CD4-positive, alpha-beta T cell (primary cell): ENCODE results near the gene ADAMTS3. TPM values are rescaled to one million over a fixed set of nuclear protein-coding genes. Genes with fewer than 3 reads are reported as not detected.

Experiments used
- ATAC-seq: fragments of 200-7000 bp; cut with Tn5 transposase; one replicate; pipeline ENCODE4 v1.10.0; 2022; ENCODE audit warnings: mild to moderate bottlenecking; ENCODE audit not compliant: poor library complexity
- CTCF ChIA-PET: fragments of 350-600 bp; sonication (Branson Sonifier 250); formaldehyde crosslinking; loops from one replicate; lab custom pipeline; 2021; ENCODE audit warnings: antibody characterized with exemption, inconsistent platforms; lab: Charles Lee
- POLR2A ChIA-PET: fragments of 350-600 bp; sonication (Branson Sonifier 250); formaldehyde crosslinking; loops from one replicate; lab custom pipeline; 2021; ENCODE audit warnings: antibody characterized with exemption, inconsistent platforms; lab: Charles Lee
- DNase-seq, 14 experiments: peaks; one replicate each; pipeline ENCODE4 v3.0.0-alpha.2; 2013 to 2020; ENCODE audit warnings: mixed read lengths in 2 of 14
- H3K27ac ChIP-seq, 2 donors: one replicate each; pipeline versions ENCODE4 v1.5.1 to v1.7.0; 2013; ENCODE audit warnings: low read length in 2 of 2, low read depth in 1 of 2, mild to moderate bottlenecking in 1 of 2
- H3K27me3 ChIP-seq, 2 experiments: 1 replicate in 1 of 2; 2 replicates in 1 of 2; pipeline versions ENCODE4 v1.6.1 to v1.7.0; 2013; ENCODE audit warnings: low read length in 2 of 2, control low read depth in 1 of 2, mild to moderate bottlenecking in 1 of 2, moderate library complexity in 1 of 2; ENCODE audit not compliant: insufficient read depth in 2 of 2, control insufficient read depth in 1 of 2
- H3K36me3 ChIP-seq: one replicate; pipeline ENCODE4 v1.6.1; 2013; ENCODE audit warnings: low read length, control low read depth; ENCODE audit not compliant: insufficient read depth
- H3K4me1 ChIP-seq: one replicate; pipeline ENCODE4 v1.6.1; 2013; ENCODE audit warnings: low read length, control low read depth; ENCODE audit not compliant: insufficient read depth
- H3K4me3 ChIP-seq: one replicate; pipeline ENCODE4 v1.5.1; 2013; ENCODE audit warnings: mild to moderate bottlenecking, low read length, moderate library complexity
- H3K9me3 ChIP-seq, 2 experiments: 1 replicate in 1 of 2; 2 replicates in 1 of 2; pipeline versions ENCODE4 v1.6.1 to v1.7.0; 2013; ENCODE audit warnings: low read length in 2 of 2, mild to moderate bottlenecking in 2 of 2, control low read depth in 1 of 2, moderate library complexity in 1 of 2; ENCODE audit not compliant: control insufficient read depth in 1 of 2, insufficient read depth in 1 of 2
- H3K27ac Mint-ChIP-seq: one replicate; pipeline ENCODE4 v1.8.0; 2020; ENCODE audit warnings: mixed read lengths
- H3K27me3 Mint-ChIP-seq: one replicate; pipeline ENCODE4 v1.8.0; 2021; ENCODE audit warnings: mixed read lengths
- H3K36me3 Mint-ChIP-seq: one replicate; pipeline ENCODE4 v1.8.0; 2021; ENCODE audit warnings: low read depth, mixed read lengths
- H3K4me1 Mint-ChIP-seq: one replicate; pipeline ENCODE4 v1.8.0; 2021; ENCODE audit warnings: low read depth, mixed read lengths
- H3K4me3 Mint-ChIP-seq: one replicate; pipeline ENCODE4 v1.8.0; 2020; ENCODE audit warnings: mild to moderate bottlenecking, mixed read lengths
- H3K9me3 Mint-ChIP-seq: one replicate; pipeline ENCODE4 v1.8.0; 2020; ENCODE audit warnings: mixed read lengths
- CTCF ChIP-seq: fragments of 200-600 bp; IDR thresholded peaks from one replicate; pipeline ENCODE4 v1.8.0; 2022; ENCODE audit warnings: antibody characterized with exemption, mild to moderate bottlenecking
- intact Hi-C, 2 experiments: fragments of 100-400 bp; cut with DNase I in 1 of 2; cut with micrococcal nuclease in 1 of 2; formaldehyde crosslinking; loops; one replicate each; pipeline versions ENCODE4 v1.15.1 to v1.9.0; 2023 to 2025; cut with DNase I, micrococcal nuclease
- total RNA-seq, 174 experiments: library from RNA in 2 of 174; stranded (reverse) in 2 of 174; gene quantifications; one replicate each; pipeline ENCODE4 v1.2.3 and lab custom pipeline; 2021 to 2026

The ADAMTS3 gene
- total RNA-seq, 2 experiments from 2014 or later = not detected

GRCh38 chr4:72283357-72283756 is 285.7 kb downstream of the ADAMTS3 start:
- Histone ChIP-seq H3K36me3 (no peaks in the 10 kb centered on the region), H3K27ac (no peak overlapping the region), H3K9me3 (no peaks in the 10 kb centered on the region), H3K4me1 (no peaks in the 10 kb centered on the region), H3K27me3 (no peaks in the 10 kb centered on the region), H3K4me3 (no peak overlapping the region)
- no peaks in the 10 kb centered on the region for H3K27me3 Mint-ChIP-seq
- no peak overlapping the region for H3K4me3 Mint-ChIP-seq
- H3K27ac Mint-ChIP-seq = no peak overlapping the region
- H3K4me1 Mint-ChIP-seq = no peaks in the 10 kb centered on the region
- intact Hi-C loops = no loop called here
- DNase-seq (no peak), ATAC-seq (no peak)
- ChIA-PET POLR2A (no interaction called here), CTCF (no interaction called here)
- no peaks in the 10 kb centered on the region for H3K9me3 Mint-ChIP-seq
- no peaks in the 10 kb centered on the region for H3K36me3 Mint-ChIP-seq
- no peak for TF ChIP-seq CTCF

- no peak for TF ChIP-seq CTCF
- H3K27ac Mint-ChIP-seq = no peak overlapping the region
- no peaks in the 10 kb centered on the region for H3K36me3 ChIP-seq
- ChIA-PET CTCF (interaction anchor here (0.5 to 1.0 kb wide), 2 partner anchors 26 to 1685 kb away, joined by 3 to 5 read pairs; no protein-coding TSS in a partner anchor), POLR2A (no interaction called here)
- H3K4me3 ChIP-seq = no peak overlapping the region
- H3K9me3 Mint-ChIP-seq = no peaks in the 10 kb centered on the region
- DNase-seq = no peak
- no peak overlapping the region for H3K27ac ChIP-seq
- no peaks in the 10 kb centered on the region for H3K27me3 ChIP-seq
- no peaks in the 10 kb centered on the region for H3K36me3 Mint-ChIP-seq
- H3K4me1 ChIP-seq = no peaks in the 10 kb centered on the region
- no peak overlapping the region for H3K4me3 Mint-ChIP-seq
- intact Hi-C loops = no loop called here
- no peaks in the 10 kb centered on the region for H3K4me1 Mint-ChIP-seq
- ATAC-seq = no peak
- peaks cover 4% of the 10 kb centered on the region for H3K27me3 Mint-ChIP-seq
- no peaks in the 10 kb centered on the region for H3K9me3 ChIP-seq
These were observed 288.8 kb downstream of the ADAMTS3 start for GRCh38 chr4:72280252-72280651.

GRCh38 chr4:72275381-72275780 is 293.6 kb downstream of the ADAMTS3 start:
- no peaks in the 10 kb centered on the region for H3K36me3 Mint-ChIP-seq
- no peak overlapping the region for H3K27ac ChIP-seq
- H3K27ac Mint-ChIP-seq = no peak overlapping the region
- H3K27me3 ChIP-seq = no peaks in the 10 kb centered on the region
- no peaks in the 10 kb centered on the region for H3K4me1 ChIP-seq
- H3K4me1 Mint-ChIP-seq = no peaks in the 10 kb centered on the region
- TF ChIP-seq CTCF = no peak
- ChIA-PET CTCF (no interaction called here), POLR2A (no interaction called here)
- peaks cover 4% of the 10 kb centered on the region for H3K27me3 Mint-ChIP-seq
- H3K4me3 Mint-ChIP-seq = no peak overlapping the region
- H3K9me3 ChIP-seq = peaks cover 0 to 3% of the 10 kb centered on the region in 2 experiments
- H3K4me3 ChIP-seq = no peak overlapping the region
- ATAC-seq (no peak), DNase-seq (no peak)
- no peaks in the 10 kb centered on the region for H3K36me3 ChIP-seq
- intact Hi-C loops = no loop called here
- peaks cover 8% of the 10 kb centered on the region for H3K9me3 Mint-ChIP-seq
